Neural crest cell (in vitro differentiated cells): ENCODE data around the gene NLN. TPM values are rescaled to one million over a fixed set of nuclear protein-coding genes. Genes with fewer than 3 reads are reported as not detected.

Experiments
- DNase-seq: peaks from one replicate; pipeline ENCODE4 v3.0.0; 2021; ENCODE audit warnings: low read depth, mixed read lengths, low spot score
- H3K27ac Mint-ChIP-seq: one replicate; pipeline ENCODE4 v1.8.0; 2021; ENCODE audit warnings: mild to moderate bottlenecking, mixed read lengths; ENCODE audit not compliant: unreplicated experiment
- H3K27me3 Mint-ChIP-seq: 2 replicates; pipeline ENCODE4 v1.8.0; 2021; ENCODE audit warnings: low read depth, mild to moderate bottlenecking, mixed read lengths
- H3K36me3 Mint-ChIP-seq: 2 replicates; pipeline ENCODE4 v1.8.0; 2021; ENCODE audit warnings: low read depth, mild to moderate bottlenecking, mixed read lengths
- H3K4me1 Mint-ChIP-seq: 2 replicates; pipeline ENCODE4 v1.8.0; 2021; ENCODE audit warnings: mixed read lengths
- H3K4me3 Mint-ChIP-seq: one replicate; pipeline ENCODE4 v1.8.0; 2021; ENCODE audit warnings: mild to moderate bottlenecking, mixed read lengths
- H3K9me3 Mint-ChIP-seq: 2 replicates; pipeline ENCODE4 v1.8.0; 2021; ENCODE audit warnings: mixed read lengths
- total RNA-seq: library from RNA; stranded (reverse); gene quantifications from 2 replicates; pipeline ENCODE4 v1.2.1, GENCODE V29; 2021
- TF ChIP-seq, protein P1 (sequence below): fragments of 200-600 bp; sonication (generic); conservative IDR thresholded peaks from 2 replicates; pipeline ENCODE4 v1.5.0; 2021; ENCODE audit warnings: antibody characterized with exemption, mild to moderate bottlenecking

Gene NLN
- total RNA-seq, 1 donor from 2014 or later: 51.7 TPM

DNA sequence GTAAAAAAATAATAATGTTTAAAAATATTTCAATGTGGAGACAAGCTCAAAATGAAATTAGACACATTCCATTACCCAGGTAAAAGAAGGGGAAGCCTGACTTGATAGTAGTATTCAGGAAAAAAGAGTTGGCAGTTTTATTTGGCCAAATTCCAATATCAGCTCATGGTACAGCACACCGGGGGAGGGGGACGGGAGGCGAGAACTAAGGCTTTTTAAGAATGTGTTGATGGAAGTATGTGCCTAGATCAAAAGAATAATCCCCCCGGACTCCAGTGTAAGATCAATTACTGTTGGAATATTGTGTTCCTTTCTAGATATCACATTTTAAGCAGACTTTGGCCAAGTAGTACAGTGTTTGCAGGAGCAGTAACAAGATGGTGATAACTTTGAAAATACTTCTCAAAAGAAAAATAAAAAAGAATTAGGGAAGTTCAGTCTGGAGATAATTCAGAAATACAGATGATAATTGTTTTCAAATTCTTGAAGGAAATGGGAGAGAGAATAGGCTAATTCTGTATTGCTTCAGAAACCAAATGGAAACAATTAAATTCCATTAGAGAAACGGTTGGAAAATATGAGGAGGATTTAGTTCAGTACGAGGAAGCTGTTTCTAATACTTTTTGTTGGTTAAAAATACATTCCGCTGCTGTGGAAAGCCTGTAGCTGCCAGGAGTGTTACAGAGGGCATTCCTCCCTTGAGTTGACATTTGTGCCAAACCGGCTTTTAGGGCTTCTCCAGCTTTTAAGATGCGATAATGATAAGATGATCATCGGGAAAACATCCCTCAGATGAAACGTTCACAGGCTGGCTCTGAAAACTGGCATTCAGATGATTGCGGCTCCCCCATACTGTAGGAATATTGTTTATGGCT is 106.3 kb downstream of the NLN start:
- Mint-ChIP-seq H3K27me3 (no peaks in the 10 kb centered on the region), H3K27ac (no peak overlapping the region), H3K9me3 (no peaks in the 10 kb centered on the region), H3K4me3 (no peak overlapping the region), H3K36me3 (peaks cover 7% of the 10 kb centered on the region), H3K4me1 (peaks cover 23% of the 10 kb centered on the region)
- TF ChIP-seq, protein P1, sequence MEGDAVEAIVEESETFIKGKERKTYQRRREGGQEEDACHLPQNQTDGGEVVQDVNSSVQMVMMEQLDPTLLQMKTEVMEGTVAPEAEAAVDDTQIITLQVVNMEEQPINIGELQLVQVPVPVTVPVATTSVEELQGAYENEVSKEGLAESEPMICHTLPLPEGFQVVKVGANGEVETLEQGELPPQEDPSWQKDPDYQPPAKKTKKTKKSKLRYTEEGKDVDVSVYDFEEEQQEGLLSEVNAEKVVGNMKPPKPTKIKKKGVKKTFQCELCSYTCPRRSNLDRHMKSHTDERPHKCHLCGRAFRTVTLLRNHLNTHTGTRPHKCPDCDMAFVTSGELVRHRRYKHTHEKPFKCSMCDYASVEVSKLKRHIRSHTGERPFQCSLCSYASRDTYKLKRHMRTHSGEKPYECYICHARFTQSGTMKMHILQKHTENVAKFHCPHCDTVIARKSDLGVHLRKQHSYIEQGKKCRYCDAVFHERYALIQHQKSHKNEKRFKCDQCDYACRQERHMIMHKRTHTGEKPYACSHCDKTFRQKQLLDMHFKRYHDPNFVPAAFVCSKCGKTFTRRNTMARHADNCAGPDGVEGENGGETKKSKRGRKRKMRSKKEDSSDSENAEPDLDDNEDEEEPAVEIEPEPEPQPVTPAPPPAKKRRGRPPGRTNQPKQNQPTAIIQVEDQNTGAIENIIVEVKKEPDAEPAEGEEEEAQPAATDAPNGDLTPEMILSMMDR: no peak
- no peak for DNase-seq

DNA sequence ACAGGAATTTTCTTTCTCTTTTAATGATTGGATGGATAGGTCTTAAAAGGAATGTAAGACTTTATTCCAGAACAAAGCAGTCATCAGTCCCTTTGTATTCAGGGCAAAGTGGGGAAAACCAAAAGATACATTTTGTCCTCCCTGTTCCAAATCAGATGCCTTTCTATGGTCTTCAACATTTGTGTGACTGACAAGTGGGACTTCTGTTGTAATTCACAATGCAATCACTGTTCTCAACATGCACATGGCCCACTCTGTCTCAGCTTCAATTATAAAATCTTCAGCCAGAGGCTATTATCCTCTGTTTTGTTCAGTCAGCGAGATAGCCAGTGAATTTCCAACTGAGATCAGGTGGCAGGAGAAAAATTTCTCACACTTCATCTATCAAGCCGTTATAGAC is 108.9 kb downstream of the NLN start:
- Mint-ChIP-seq H3K36me3 (no peaks in the 10 kb centered on the region), H3K4me3 (peak overlapping the region; percentile 25), H3K4me1 (peaks cover 30% of the 10 kb centered on the region), H3K27me3 (no peaks in the 10 kb centered on the region), H3K27ac (no peak overlapping the region), H3K9me3 (no peaks in the 10 kb centered on the region)
- DNase-seq: peak; percentile 12
- TF ChIP-seq, protein P1: no peak

DNA sequence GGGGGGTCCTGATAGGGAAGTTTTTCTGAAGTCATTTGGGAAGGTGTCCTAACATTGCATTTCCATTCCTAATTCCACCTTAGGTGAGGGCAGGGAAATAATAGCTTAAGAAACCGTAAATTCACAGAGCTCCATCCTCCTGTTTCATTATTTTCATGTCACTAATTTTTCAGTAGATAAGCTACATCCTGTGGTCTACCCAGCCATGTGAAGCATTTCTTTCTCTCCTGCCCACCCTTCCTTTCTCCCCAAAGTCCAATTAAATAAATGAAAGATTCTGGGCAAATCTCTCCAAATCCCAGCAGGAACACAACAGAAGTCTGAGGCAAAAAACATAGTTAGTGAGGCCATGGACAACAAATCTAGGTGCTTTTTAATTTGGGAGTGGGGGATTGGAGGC is 109.3 kb downstream of the NLN start:
- Mint-ChIP-seq H3K9me3 (no peaks in the 10 kb centered on the region), H3K4me1 (peaks cover 30% of the 10 kb centered on the region), H3K4me3 (peak overlapping the region; percentile 5), H3K36me3 (no peaks in the 10 kb centered on the region), H3K27ac (no peak overlapping the region), H3K27me3 (no peaks in the 10 kb centered on the region)
- TF ChIP-seq, protein P1: no peak
- DNase-seq: no peak

DNA sequence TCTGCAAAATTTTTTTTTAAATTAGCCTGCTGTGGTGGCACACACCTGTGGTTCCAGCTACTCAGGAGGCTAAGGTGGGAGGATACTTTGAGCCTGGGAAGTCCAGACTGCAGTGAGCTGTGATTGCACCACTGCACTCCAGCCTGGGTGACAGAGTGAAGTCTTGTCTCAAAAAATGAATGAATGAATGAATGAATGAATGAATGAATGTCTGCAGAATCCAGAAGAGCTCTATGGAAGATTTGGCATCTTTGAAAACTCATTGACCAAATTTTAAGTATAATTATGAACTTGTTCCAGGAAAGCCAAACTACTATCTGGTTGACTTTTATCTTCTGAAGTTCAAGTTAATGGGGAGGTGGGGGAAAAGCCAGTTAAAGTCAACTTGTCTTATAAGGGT is 110.1 kb downstream of the NLN start:
- TF ChIP-seq, protein P1: no peak
- peaks cover 30% of the 10 kb centered on the region for H3K4me1 Mint-ChIP-seq
- no peak for DNase-seq
- no peaks in the 10 kb centered on the region for H3K27me3 Mint-ChIP-seq
- H3K4me3 Mint-ChIP-seq: no peak overlapping the region
- H3K27ac Mint-ChIP-seq: no peak overlapping the region
- H3K36me3 Mint-ChIP-seq: no peaks in the 10 kb centered on the region
- H3K9me3 Mint-ChIP-seq: no peaks in the 10 kb centered on the region

DNA sequence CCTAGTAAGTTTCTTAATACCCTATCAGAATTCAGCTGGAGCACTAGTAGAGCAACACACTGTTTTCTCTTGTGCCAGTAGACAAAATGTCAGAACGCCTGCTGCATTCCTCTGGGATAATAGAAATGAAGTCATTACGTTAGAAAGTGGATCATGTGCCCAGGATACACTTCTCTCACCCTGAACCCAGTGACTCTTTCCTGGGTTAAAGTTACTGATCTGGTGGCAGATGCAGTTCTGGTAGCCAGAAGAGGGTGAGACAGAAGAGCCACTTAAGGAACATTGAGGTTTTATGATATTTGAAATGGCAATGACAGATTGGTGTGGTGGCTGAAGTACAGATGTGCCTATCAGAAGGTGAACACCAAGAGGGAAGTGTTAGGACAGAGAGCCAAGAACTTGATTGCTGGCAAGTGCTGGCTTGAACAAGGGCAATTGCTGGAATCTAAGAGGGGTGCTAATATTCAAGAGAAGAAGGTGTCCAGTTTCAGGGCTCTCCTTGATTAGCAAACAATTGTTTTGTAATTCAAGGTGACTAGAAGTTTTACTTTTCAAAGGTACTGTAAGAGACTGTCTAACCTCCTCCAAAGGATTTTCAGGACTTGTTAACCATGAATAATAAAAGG is 110.7 kb downstream of the NLN start:
- Mint-ChIP-seq H3K27ac (peak overlapping the region; percentile 25), H3K9me3 (no peaks in the 10 kb centered on the region), H3K4me1 (peaks cover 30% of the 10 kb centered on the region), H3K4me3 (no peak overlapping the region), H3K27me3 (no peaks in the 10 kb centered on the region), H3K36me3 (no peaks in the 10 kb centered on the region)
- TF ChIP-seq, protein P1: no peak
- no peak for DNase-seq
